ENCODE data around the gene SPSB3.

GRCh38 chr16:1793578-1794220 is 11.3 kb upstream of the SPSB3 start, which contains the start of gene IGFALS:
- TF ChIP-seq GLI4 (tag by site-specific recombination; IDR thresholded peaks at IDR 0.05) = no peak
- no peak for TF ChIP-seq ZNF843 (tag by site-specific recombination; IDR thresholded peaks at IDR 0.05)
- no peak for TF ChIP-seq ZNF175 (tag by site-specific recombination; IDR thresholded peaks at IDR 0.05)
- TF ChIP-seq, protein P1, sequence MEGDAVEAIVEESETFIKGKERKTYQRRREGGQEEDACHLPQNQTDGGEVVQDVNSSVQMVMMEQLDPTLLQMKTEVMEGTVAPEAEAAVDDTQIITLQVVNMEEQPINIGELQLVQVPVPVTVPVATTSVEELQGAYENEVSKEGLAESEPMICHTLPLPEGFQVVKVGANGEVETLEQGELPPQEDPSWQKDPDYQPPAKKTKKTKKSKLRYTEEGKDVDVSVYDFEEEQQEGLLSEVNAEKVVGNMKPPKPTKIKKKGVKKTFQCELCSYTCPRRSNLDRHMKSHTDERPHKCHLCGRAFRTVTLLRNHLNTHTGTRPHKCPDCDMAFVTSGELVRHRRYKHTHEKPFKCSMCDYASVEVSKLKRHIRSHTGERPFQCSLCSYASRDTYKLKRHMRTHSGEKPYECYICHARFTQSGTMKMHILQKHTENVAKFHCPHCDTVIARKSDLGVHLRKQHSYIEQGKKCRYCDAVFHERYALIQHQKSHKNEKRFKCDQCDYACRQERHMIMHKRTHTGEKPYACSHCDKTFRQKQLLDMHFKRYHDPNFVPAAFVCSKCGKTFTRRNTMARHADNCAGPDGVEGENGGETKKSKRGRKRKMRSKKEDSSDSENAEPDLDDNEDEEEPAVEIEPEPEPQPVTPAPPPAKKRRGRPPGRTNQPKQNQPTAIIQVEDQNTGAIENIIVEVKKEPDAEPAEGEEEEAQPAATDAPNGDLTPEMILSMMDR (tag by site-specific recombination; IDR thresholded peaks at IDR 0.05) = no peak
- TF ChIP-seq ZNF169 (tag by site-specific recombination; IDR thresholded peaks at IDR 0.05) = no peak
- TF ChIP-seq ZNF555 (tag by site-specific recombination; conservative IDR thresholded peaks at IDR 0.05) = no peak
- no peak for TF ChIP-seq ZNF423 (tag by site-specific recombination; IDR thresholded peaks at IDR 0.05)
- no peak for TF ChIP-seq ZNF704 (tag by site-specific recombination; IDR thresholded peaks at IDR 0.05)
- TF ChIP-seq KLF1 (tag by site-specific recombination; IDR thresholded peaks at IDR 0.05) = no peak
- TF ChIP-seq ZFP41 (tag by site-specific recombination; IDR thresholded peaks at IDR 0.05; ENCODE audit: borderline replicate concordance) = no peak
